Activated CD4-positive, CD25-positive, alpha-beta regulatory T cell (primary cell): Measurements from ENCODE around the gene KDM6B.
"Not testable (repeated sequence)": the region's sequence is repeated elsewhere in the genome, so short reads cannot be mapped to it uniquely, and the experiment has no call there.

Experiments used
- DNase-seq, 4 experiments: peaks; one replicate each; lab custom pipeline; 2025; lab: John Stamatoyannopoulos, UW

KDM6B gene

GRCh38 chr17:7852919-7853690 is 19.1 kb downstream of the KDM6B start:
- no peak for DNase-seq

- DNase-seq = no peak
Observed at GRCh38 chr17:7853691-7854038, 19.6 kb downstream of the KDM6B start.

GRCh38 chr17:7854078-7854777 is 20.2 kb downstream of the KDM6B start:
- no peak for DNase-seq

- DNase-seq = no peak
Observed at GRCh38 chr17:7854851-7855659, 21.0 kb downstream of the KDM6B start, which contains the start of gene TMEM88. TSS of gene TMEM88 (plus strand) at chr17:7855066. CDS start at chr17:7855075, 9 bp downstream.

- no peak for DNase-seq
Observed at GRCh38 chr17:7855660-7856010, 21.6 kb downstream of the KDM6B start.

GRCh38 chr17:7856011-7856810 is 22.2 kb downstream of the KDM6B start:
- no peak for DNase-seq

- DNase-seq = peak; percentile 77 to 88 (median 84)
Observed at GRCh38 chr17:7856811-7857712, 23.0 kb downstream of the KDM6B start, which contains the start of gene NAA38. TSS of gene NAA38 (minus strand) at chr17:7857559. CDS start at chr17:7857463, 96 bp downstream.

GRCh38 chr17:7857713-7858521 is 23.9 kb downstream of the KDM6B start, which contains the start of gene CYB5D1:
TSS of gene CYB5D1 (plus strand) at chr17:7858003. CDS start at chr17:7858135, 132 bp downstream.
- DNase-seq = peak; percentile 67 to 76 (median 74)

GRCh38 chr17:7858522-7858810 is 24.4 kb downstream of the KDM6B start:
- no peak for DNase-seq

GRCh38 chr17:7859028-7859427 is 25.0 kb downstream of the KDM6B start:
- no peak for DNase-seq

GRCh38 chr17:7862692-7863437 is 28.8 kb downstream of the KDM6B start:
- peak in 1 of 4 experiments; percentile 49 for DNase-seq

- not testable (repeated sequence) for DNase-seq
Observed at GRCh38 chr17:7864384-7864783, 30.4 kb downstream of the KDM6B start.

GRCh38 chr17:7864995-7865650 is 31.1 kb downstream of the KDM6B start:
- DNase-seq = no peak

- DNase-seq = no peak
Observed at GRCh38 chr17:7867881-7868329, 33.9 kb downstream of the KDM6B start.

- DNase-seq = no peak
Observed at GRCh38 chr17:7873051-7873450, 39.0 kb downstream of the KDM6B start.

- DNase-seq = no peak
Observed at GRCh38 chr17:7875804-7876370, 41.9 kb downstream of the KDM6B start.

- DNase-seq = no peak
Observed at GRCh38 chr17:7878234-7878633, 44.2 kb downstream of the KDM6B start.
